Measurements from ENCODE around the gene FAM168A. TPM values are rescaled to one million over a fixed set of nuclear protein-coding genes. Genes with fewer than 3 reads are reported as not detected.
A peak's percentile ranks its signal among the peaks of the same experiment; 100 is the strongest.

FAM168A gene
- total and polyA plus RNA-seq, 9 of the 15 experiments (the other 6 are each of a cell fraction or from before 2014, with no cell fraction given): 0.44 to 7.2 (median 2.9) TPM

DNA sequence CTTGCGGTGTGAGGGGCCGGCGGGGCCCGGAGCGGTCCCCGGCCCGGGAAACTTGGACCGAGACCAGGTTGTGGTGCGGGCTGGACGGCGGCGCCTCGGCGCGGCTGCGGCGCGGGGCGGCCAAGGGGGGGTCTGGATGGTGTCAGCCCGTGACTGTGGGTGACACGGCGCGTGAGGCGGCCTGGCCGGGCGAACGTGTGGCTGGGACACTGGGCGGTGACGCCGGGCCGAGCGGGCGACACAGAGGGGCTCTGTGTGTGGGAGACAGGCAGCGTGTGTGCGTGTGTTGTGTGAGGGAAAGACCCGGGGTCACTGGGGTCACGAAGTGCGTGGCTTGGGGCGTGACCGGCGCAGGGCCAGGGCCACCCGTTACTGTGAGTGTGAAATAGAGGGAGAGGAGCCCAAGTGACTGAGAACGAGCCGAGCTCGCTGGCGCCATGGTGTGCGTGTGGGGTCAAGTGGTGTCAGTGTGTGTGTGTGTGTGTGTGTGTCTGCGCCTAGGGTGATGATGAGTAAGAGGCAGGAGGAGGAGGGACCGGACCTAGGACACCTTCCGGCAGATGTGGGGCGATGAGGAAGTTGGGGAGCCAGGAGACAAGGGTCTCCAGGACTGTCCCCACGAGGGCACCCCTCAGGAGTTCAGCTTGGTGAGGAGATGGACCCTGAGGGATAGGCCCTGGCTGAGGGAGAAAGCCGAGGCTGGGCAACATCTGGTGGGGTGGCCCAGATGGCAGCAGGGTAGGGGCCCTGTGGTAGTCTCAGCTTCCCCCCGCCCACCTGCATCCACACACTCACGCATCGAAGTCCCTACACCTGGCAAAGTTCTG lies 220.9 kb downstream of the FAM168A start (continued):
- TF ChIP-seq NCOA2 (IDR thresholded peaks at IDR 0.05; ENCODE audit: partially characterized antibody in 2 of 2): no peak
- TF ChIP-seq PURB (CRISPR knock-in tag; IDR thresholded peaks at IDR 0.05; ENCODE audit: low read depth): no peak
- peak; percentile 56 for TF ChIP-seq BHLHE40 (IDR thresholded peaks at IDR 0.05; ENCODE audit: low read length)
- TF ChIP-seq, protein P1, sequence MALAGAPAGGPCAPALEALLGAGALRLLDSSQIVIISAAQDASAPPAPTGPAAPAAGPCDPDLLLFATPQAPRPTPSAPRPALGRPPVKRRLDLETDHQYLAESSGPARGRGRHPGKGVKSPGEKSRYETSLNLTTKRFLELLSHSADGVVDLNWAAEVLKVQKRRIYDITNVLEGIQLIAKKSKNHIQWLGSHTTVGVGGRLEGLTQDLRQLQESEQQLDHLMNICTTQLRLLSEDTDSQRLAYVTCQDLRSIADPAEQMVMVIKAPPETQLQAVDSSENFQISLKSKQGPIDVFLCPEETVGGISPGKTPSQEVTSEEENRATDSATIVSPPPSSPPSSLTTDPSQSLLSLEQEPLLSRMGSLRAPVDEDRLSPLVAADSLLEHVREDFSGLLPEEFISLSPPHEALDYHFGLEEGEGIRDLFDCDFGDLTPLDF (CRISPR knock-in tag; IDR thresholded peaks at IDR 0.05): no peak
- TF ChIP-seq ZNF282 (CRISPR knock-in tag; IDR thresholded peaks at IDR 0.05): no peak
- no peak for TF ChIP-seq COPS2 (conservative IDR thresholded peaks at IDR 0.05)
- TF ChIP-seq SIN3A (IDR thresholded peaks at IDR 0.05; ENCODE audit: borderline replicate concordance in 2 of 2, control insufficient read depth in 1 of 2, low read depth in 2 of 2, low read length in 2 of 2): peak in 1 of 2 experiments; percentile 44; a peak in 2 of 4 replicates
- TF ChIP-seq, protein P2, sequence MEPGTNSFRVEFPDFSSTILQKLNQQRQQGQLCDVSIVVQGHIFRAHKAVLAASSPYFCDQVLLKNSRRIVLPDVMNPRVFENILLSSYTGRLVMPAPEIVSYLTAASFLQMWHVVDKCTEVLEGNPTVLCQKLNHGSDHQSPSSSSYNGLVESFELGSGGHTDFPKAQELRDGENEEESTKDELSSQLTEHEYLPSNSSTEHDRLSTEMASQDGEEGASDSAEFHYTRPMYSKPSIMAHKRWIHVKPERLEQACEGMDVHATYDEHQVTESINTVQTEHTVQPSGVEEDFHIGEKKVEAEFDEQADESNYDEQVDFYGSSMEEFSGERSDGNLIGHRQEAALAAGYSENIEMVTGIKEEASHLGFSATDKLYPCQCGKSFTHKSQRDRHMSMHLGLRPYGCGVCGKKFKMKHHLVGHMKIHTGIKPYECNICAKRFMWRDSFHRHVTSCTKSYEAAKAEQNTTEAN (CRISPR knock-in tag; IDR thresholded peaks at IDR 0.05): no peak
- no peak for TF ChIP-seq ZNF175 (CRISPR knock-in tag; IDR thresholded peaks at IDR 0.05; ENCODE audit: low read depth)
- TF ChIP-seq SMARCA5 (IDR thresholded peaks at IDR 0.05): peak; percentile 74; the same call in 1 of the 2 replicates
- TF ChIP-seq, protein P3, sequence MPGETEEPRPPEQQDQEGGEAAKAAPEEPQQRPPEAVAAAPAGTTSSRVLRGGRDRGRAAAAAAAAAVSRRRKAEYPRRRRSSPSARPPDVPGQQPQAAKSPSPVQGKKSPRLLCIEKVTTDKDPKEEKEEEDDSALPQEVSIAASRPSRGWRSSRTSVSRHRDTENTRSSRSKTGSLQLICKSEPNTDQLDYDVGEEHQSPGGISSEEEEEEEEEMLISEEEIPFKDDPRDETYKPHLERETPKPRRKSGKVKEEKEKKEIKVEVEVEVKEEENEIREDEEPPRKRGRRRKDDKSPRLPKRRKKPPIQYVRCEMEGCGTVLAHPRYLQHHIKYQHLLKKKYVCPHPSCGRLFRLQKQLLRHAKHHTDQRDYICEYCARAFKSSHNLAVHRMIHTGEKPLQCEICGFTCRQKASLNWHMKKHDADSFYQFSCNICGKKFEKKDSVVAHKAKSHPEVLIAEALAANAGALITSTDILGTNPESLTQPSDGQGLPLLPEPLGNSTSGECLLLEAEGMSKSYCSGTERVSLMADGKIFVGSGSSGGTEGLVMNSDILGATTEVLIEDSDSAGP (CRISPR knock-in tag; IDR thresholded peaks at IDR 0.05): 0 out of 2 replicates have a peak, but pooled peaks have one; percentile 12
- TF ChIP-seq SIN3B (IDR thresholded peaks at IDR 0.05; ENCODE audit: low read depth): no peak
- peak; percentile 51; the same call in 1 of the 2 replicates for TF ChIP-seq ZNF232 (CRISPR knock-in tag; IDR thresholded peaks at IDR 0.05)
- TF ChIP-seq, protein P4, sequence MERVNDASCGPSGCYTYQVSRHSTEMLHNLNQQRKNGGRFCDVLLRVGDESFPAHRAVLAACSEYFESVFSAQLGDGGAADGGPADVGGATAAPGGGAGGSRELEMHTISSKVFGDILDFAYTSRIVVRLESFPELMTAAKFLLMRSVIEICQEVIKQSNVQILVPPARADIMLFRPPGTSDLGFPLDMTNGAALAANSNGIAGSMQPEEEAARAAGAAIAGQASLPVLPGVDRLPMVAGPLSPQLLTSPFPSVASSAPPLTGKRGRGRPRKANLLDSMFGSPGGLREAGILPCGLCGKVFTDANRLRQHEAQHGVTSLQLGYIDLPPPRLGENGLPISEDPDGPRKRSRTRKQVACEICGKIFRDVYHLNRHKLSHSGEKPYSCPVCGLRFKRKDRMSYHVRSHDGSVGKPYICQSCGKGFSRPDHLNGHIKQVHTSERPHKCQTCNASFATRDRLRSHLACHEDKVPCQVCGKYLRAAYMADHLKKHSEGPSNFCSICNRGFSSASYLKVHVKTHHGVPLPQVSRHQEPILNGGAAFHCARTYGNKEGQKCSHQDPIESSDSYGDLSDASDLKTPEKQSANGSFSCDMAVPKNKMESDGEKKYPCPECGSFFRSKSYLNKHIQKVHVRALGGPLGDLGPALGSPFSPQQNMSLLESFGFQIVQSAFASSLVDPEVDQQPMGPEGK (CRISPR knock-in tag; IDR thresholded peaks at IDR 0.05; ENCODE audit: borderline replicate concordance): no peak
- no peak for TF ChIP-seq MTF1 (CRISPR knock-in tag; IDR thresholded peaks at IDR 0.05; ENCODE audit: borderline replicate concordance)
- TF ChIP-seq BRF1 (IDR thresholded peaks at IDR 0.05; ENCODE audit: borderline replicate concordance, extremely low read depth, insufficient read length): no peak
- TF ChIP-seq, protein P5, sequence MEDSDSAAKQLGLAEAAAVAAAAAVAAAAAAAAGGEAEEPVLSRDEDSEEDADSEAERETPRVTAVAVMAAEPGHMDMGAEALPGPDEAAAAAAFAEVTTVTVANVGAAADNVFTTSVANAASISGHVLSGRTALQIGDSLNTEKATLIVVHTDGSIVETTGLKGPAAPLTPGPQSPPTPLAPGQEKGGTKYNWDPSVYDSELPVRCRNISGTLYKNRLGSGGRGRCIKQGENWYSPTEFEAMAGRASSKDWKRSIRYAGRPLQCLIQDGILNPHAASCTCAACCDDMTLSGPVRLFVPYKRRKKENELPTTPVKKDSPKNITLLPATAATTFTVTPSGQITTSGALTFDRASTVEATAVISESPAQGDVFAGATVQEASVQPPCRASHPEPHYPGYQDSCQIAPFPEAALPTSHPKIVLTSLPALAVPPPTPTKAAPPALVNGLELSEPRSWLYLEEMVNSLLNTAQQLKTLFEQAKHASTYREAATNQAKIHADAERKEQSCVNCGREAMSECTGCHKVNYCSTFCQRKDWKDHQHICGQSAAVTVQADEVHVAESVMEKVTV (CRISPR knock-in tag; IDR thresholded peaks at IDR 0.05): no peak
- TF ChIP-seq IFI16 (CRISPR knock-in tag; IDR thresholded peaks at IDR 0.05): no peak
- TF ChIP-seq HDAC2 (IDR thresholded peaks at IDR 0.05): peak; percentile 84
